Stimulated activated CD4-positive, alpha-beta T cell treated with anti-CD3 and anti-CD28 coated beads, Interleukin-15, amount 100 ng/mL, for 1 hour (primary cell): Measurements from ENCODE around the gene ABL2.
"Not testable (repeated sequence)": the region's sequence is repeated elsewhere in the genome, so short reads cannot be mapped to it uniquely, and the experiment has no call there.

Source experiments
- DNase-seq, 2 donors: peaks; one replicate each; pipeline ENCODE4 v3.0.0-alpha.2; 2020; ENCODE audit warnings: low read depth in 1 of 2, low spot score in 1 of 2

The ABL2 gene

GRCh38 chr1:179170468-179170770 is 59.1 kb downstream of the ABL2 start:
- not testable (repeated sequence) for DNase-seq

- no peak for DNase-seq
Observed at GRCh38 chr1:179169616-179170467, 59.6 kb downstream of the ABL2 start.

- DNase-seq, result no peak
Observed at GRCh38 chr1:179168536-179168935, 60.9 kb downstream of the ABL2 start.

- DNase-seq, result no peak
Observed at GRCh38 chr1:179167955-179168354, 61.5 kb downstream of the ABL2 start.

GRCh38 chr1:179167418-179167777 is 62.1 kb downstream of the ABL2 start:
- DNase-seq, result no peak

GRCh38 chr1:179166663-179167417 is 62.6 kb downstream of the ABL2 start:
- no peak for DNase-seq

GRCh38 chr1:179164494-179164893 is 65.0 kb downstream of the ABL2 start:
- DNase-seq, result no peak

- DNase-seq, result no peak
Observed at GRCh38 chr1:179156708-179157107, 72.8 kb downstream of the ABL2 start.

- no peak for DNase-seq
Observed at GRCh38 chr1:179156026-179156425, 73.5 kb downstream of the ABL2 start.

GRCh38 chr1:179155615-179156014 is 73.9 kb downstream of the ABL2 start:
- DNase-seq, result no peak

- DNase-seq, result no peak
Observed at GRCh38 chr1:179154437-179154836, 75.0 kb downstream of the ABL2 start.

- DNase-seq, result no peak
Observed at GRCh38 chr1:179153217-179153616, 76.3 kb downstream of the ABL2 start.

GRCh38 chr1:179151908-179152682 is 77.4 kb downstream of the ABL2 start:
- no peak for DNase-seq

GRCh38 chr1:179146911-179147310 is 82.6 kb downstream of the ABL2 start:
- DNase-seq, result no peak

GRCh38 chr1:179146476-179146875 is 83.0 kb downstream of the ABL2 start:
- no peak for DNase-seq

GRCh38 chr1:179145521-179145920 is 84.0 kb downstream of the ABL2 start:
- no peak for DNase-seq

- no peak for DNase-seq
Observed at GRCh38 chr1:179144626-179145025, 84.9 kb downstream of the ABL2 start.

GRCh38 chr1:179143322-179143721 is 86.2 kb downstream of the ABL2 start:
- no peak for DNase-seq

- no peak for DNase-seq
Observed at GRCh38 chr1:179142889-179143299, 86.6 kb downstream of the ABL2 start.

- DNase-seq, result no peak
Observed at GRCh38 chr1:179141592-179142251, 87.8 kb downstream of the ABL2 start.

- not testable (repeated sequence) for DNase-seq
Observed at GRCh38 chr1:179138755-179139154, 90.7 kb downstream of the ABL2 start.
